Uterus (tissue), 2 donors: Measurements from ENCODE around the gene ASH1L.

ENCODE experiments used
- CTCF ChIP-seq, 4 experiments: fragments of 200-600 bp in 2 of 4; fragments of 450-650 bp in 2 of 4; sonication (generic) in 2 of 4; IDR thresholded peaks; one replicate each; pipeline ENCODE4 v1.5.1; 2016 to 2019; ENCODE audit warnings: antibody characterized with exemption in 4 of 4, mild to moderate bottlenecking in 2 of 4, moderate library complexity in 1 of 4
- POLR2A ChIP-seq, 2 donors: fragments of 450-650 bp; IDR thresholded peaks; one replicate each; pipeline ENCODE4 v1.6.1; 2016; ENCODE audit warnings: antibody characterized with exemption in 2 of 2, mild to moderate bottlenecking in 1 of 2, moderate library complexity in 1 of 2

- TF ChIP-seq POLR2A (IDR thresholded peaks at IDR 0.05) (no peak), CTCF (IDR thresholded peaks at IDR 0.05) (no peak)
Observed at GRCh38 chr1:155553349-155553748, 9.3 kb downstream of the ASH1L start.
